Naive thymus-derived CD8-positive, alpha-beta T cell (primary cell): Measurements from ENCODE around the gene COL6A3. TPM values are rescaled to one million over a fixed set of nuclear protein-coding genes. Genes with fewer than 3 reads are reported as not detected.
A peak's percentile ranks its signal among the peaks of the same experiment; 100 is the strongest.

ENCODE experiments used
- ATAC-seq, 2 donors: fragments of 150-1000 bp; cut with Tn5 transposase in 1 of 2; sonication (Bioruptor Pico), chemical (Tn5 transposase) in 1 of 2; 1 replicate in 1 of 2; 2 replicates in 1 of 2; pipeline ENCODE4 v1.10.0; 2021; ENCODE audit warnings: mild to moderate bottlenecking in 2 of 2, moderate library complexity in 2 of 2
- POLR2A ChIA-PET: fragments of 350-600 bp; sonication (Branson Sonifier 250); formaldehyde crosslinking; loops from one replicate; lab custom pipeline; 2021; ENCODE audit warnings: antibody characterized with exemption; lab: Charles Lee
- DNase-seq, 10 donors: peaks; one replicate each; pipeline versions ENCODE4 v3.0.0 to v3.0.0-alpha.2; 2020 to 2022
- H3K27ac Mint-ChIP-seq, 10 donors: one replicate each; pipeline ENCODE4 v1.8.0; 2020 to 2022; ENCODE audit warnings: mild to moderate bottlenecking in 10 of 10, mixed read lengths in 10 of 10, moderate library complexity in 4 of 10, inconsistent platforms in 1 of 10
- H3K27me3 Mint-ChIP-seq, 5 donors: one replicate each; pipeline ENCODE4 v1.8.0; 2021 to 2022; ENCODE audit warnings: mixed read lengths in 5 of 5
- H3K36me3 Mint-ChIP-seq, 3 donors: one replicate each; pipeline ENCODE4 v1.8.0; 2020 to 2022; ENCODE audit warnings: mixed read lengths in 3 of 3, mild to moderate bottlenecking in 2 of 3, inconsistent platforms in 1 of 3
- H3K4me1 Mint-ChIP-seq, 4 donors: one replicate each; pipeline ENCODE4 v1.8.0; 2021 to 2022; ENCODE audit warnings: mixed read lengths in 4 of 4
- H3K4me3 Mint-ChIP-seq, 10 donors: one replicate each; pipeline ENCODE4 v1.8.0; 2020 to 2022; ENCODE audit warnings: mild to moderate bottlenecking in 10 of 10, mixed read lengths in 10 of 10, moderate library complexity in 6 of 10, inconsistent platforms in 1 of 10
- H3K9me3 Mint-ChIP-seq, 9 donors: one replicate each; pipeline ENCODE4 v1.8.0; 2020 to 2022; ENCODE audit warnings: mixed read lengths in 9 of 9, mild to moderate bottlenecking in 3 of 9, inconsistent platforms in 1 of 9, moderate library complexity in 1 of 9
- polyA plus RNA-seq, 3 donors: library from polyadenylated mRNA; unstranded; fragments of 300-500 nt; fragmentation: Illumina TruSeq; gene quantifications; one replicate each; pipeline ENCODE4 v1.2.3, GENCODE V29; 2021
- total RNA-seq, 8 experiments: library from RNA in 2 of 8; stranded (reverse) in 2 of 8; gene quantifications; one replicate each; pipeline ENCODE4 v1.2.3 and lab custom pipeline; 2021 to 2026

Gene COL6A3
- total and polyA plus RNA-seq, 5 experiments from 2014 or later = 0.95 to 4.1 (median 2.0) TPM

DNA sequence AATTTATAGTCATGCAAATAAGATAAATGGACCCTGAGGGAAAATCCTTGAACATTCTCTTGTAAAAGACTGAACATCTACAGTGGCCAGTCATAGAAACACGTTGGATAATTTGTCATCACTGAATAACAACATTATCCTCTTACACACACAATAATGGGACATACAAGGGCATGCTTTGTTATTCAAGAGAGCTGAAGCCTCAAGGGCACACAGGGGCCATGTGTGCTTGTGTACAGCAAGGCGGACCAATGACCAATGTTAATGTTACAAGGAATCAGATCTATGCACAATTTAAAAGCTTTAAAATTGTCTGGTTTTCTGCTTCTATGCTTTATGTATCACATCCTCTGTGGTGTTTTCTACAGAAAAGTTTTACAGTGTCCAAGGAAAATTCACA is 23.7 kb downstream of the COL6A3 start:
- no peaks in the 10 kb centered on the region for H3K9me3 Mint-ChIP-seq
- H3K4me1 Mint-ChIP-seq = peaks cover 0 to 3% (median 0%) of the 10 kb centered on the region in 4 donors
- ATAC-seq = no peak
- H3K27ac Mint-ChIP-seq = no peak overlapping the region
- peaks cover 7 to 11% (median 7%) of the 10 kb centered on the region in 3 donors for H3K36me3 Mint-ChIP-seq
- H3K4me3 Mint-ChIP-seq = no peak overlapping the region
- POLR2A ChIA-PET = no interaction called here
- no peak for DNase-seq
- no peaks in the 10 kb centered on the region for H3K27me3 Mint-ChIP-seq

DNA sequence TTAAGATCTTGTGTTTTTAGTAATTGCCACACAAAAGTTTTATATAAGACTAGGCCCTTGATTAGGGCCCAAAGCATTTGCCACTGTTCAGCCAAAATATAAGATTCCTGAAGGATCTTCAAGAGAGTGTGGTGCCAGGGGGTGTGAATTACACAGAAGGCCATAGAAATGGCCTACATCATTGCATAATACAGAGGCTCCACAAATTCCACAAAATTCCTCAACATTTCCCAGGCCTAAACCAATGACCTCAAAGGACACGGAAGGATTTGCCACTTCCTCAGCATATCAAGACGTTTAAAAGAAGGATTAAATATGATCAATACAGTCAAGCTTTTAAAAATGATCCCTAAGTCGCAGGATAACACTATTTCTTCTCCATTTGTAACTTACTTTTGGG is 24.1 kb downstream of the COL6A3 start:
- Mint-ChIP-seq H3K27me3 (no peaks in the 10 kb centered on the region), H3K4me1 (peaks cover 0 to 3% (median 0%) of the 10 kb centered on the region in 4 donors), H3K36me3 (peaks cover 4 to 11% (median 7%) of the 10 kb centered on the region in 3 donors), H3K27ac (no peak overlapping the region), H3K9me3 (no peaks in the 10 kb centered on the region), H3K4me3 (no peak overlapping the region)
- DNase-seq = no peak
- POLR2A ChIA-PET = no interaction called here
- ATAC-seq = no peak

DNA sequence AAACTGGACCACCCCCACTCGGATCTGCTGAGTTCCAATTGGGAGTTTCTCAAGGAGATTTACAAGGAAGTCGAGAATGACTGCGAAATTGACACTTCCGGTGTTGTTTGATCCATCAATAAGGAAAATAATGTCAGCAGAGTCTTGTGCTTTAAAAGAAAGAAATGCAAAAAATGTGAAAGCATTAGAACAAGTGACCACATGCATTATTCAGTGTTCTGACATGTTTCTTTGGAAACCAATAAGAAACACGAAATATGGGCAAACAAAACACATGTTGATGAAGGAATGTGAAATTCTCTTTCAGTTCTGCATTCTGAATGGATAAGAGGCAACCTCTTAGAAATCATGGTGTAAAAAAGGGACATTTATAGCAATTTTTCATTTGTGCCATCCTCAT is 25.9 kb downstream of the COL6A3 start:
- no peaks in the 10 kb centered on the region for H3K4me1 Mint-ChIP-seq
- no peaks in the 10 kb centered on the region for H3K9me3 Mint-ChIP-seq

DNA sequence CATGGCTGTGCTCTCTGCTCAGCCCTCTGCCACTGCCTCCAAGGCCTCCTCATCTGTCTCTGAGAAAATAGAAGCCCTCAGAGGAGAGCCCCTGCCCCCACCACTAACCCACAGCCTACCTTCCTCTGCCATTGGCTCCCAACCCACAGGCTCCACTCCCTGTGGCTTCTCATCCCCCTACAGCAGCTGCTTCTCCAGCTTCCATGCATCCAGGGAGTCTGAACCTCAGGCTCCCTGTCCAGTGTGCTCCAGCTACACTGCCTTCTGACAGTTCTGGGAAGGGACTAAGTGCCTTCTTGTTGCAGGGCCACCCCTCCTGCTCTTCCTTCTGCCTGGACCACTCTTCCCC is 29.3 kb downstream of the COL6A3 start:
- Mint-ChIP-seq H3K9me3 (no peaks in the 10 kb centered on the region), H3K27ac (peak overlapping the region in 1 of 10 donors; percentile 32), H3K36me3 (peaks cover 0 to 11% (median 7%) of the 10 kb centered on the region in 3 donors), H3K4me1 (no peaks in the 10 kb centered on the region), H3K27me3 (no peaks in the 10 kb centered on the region), H3K4me3 (no peak overlapping the region)
- POLR2A ChIA-PET = no interaction called here
- no peak for DNase-seq
- no peak for ATAC-seq

More for the DNA sequence above, 25.9 kb downstream of the COL6A3 start:
- H3K36me3 Mint-ChIP-seq = peaks cover 0 to 11% (median 7%) of the 10 kb centered on the region in 3 donors
- no peak overlapping the region for H3K4me3 Mint-ChIP-seq
- ATAC-seq (no peak), DNase-seq (no peak)
- no peak overlapping the region for H3K27ac Mint-ChIP-seq
- no peaks in the 10 kb centered on the region for H3K27me3 Mint-ChIP-seq
- POLR2A ChIA-PET = no interaction called here

DNA sequence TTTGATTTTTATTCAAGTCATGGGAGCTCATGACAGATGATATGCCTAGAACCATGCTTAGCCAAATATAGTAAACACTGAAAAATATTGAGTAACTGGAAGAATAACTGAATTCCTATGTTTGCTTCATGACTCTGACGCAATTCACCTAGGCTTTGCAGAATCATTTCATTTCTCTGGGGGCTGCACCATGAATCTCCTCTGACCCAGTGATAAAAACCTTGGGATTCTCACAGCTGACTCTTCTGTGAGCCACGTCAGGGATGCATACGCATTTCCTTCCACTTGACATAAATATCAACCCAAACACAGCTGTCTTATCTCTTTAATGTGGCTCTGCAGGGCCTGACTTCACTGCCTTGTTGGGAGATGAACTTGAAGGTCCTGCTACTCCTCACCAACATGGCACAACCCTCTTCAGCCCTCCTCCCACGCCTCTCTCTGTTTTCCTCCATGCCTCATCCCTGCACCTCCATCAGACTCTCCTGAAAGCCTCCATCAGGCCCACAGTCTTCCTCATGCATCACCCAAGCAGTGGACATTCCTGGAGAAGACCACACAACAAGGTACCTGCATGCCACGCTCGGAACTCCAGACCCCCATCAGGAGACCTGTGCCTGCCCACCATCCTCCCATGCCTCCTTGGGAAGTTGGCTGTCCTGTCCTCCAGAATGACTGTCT is 29.8 kb downstream of the COL6A3 start:
- ATAC-seq (no peak), DNase-seq (no peak)
- no peaks in the 10 kb centered on the region for H3K9me3 Mint-ChIP-seq
- no peaks in the 10 kb centered on the region for H3K4me1 Mint-ChIP-seq
- H3K36me3 Mint-ChIP-seq = peaks cover 0 to 14% (median 7%) of the 10 kb centered on the region in 3 donors
- H3K4me3 Mint-ChIP-seq = no peak overlapping the region
- H3K27ac Mint-ChIP-seq = peak overlapping the region in 1 of 10 donors; percentile 32
- POLR2A ChIA-PET = no interaction called here
- H3K27me3 Mint-ChIP-seq = no peaks in the 10 kb centered on the region

DNA sequence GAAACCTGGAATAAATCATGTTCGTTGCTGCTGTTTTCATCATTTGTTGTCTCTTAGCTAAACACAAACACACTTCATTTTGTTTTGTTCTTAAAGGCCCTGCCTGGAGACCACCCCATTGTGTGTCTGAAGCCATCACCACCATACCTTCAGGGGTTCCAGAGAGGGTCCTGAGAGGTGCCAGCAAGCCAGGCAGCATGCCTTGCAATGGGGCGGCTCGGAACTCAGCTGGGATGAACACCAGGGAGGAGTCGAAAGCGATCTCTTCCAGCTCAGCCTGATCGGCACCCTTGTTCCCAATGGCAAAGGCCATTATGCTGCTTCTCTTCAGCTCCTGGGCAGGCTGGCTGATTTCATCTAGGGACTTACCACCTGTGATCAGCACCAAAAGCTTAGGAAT is 33.2 kb downstream of the COL6A3 start:
- DNase-seq = no peak
- no peaks in the 10 kb centered on the region for H3K27me3 Mint-ChIP-seq
- H3K27ac Mint-ChIP-seq = no peak overlapping the region
- ATAC-seq = no peak
- peaks cover 0 to 9% (median 5%) of the 10 kb centered on the region in 3 donors for H3K36me3 Mint-ChIP-seq
- no peaks in the 10 kb centered on the region for H3K9me3 Mint-ChIP-seq
- POLR2A ChIA-PET = no interaction called here
- no peaks in the 10 kb centered on the region for H3K4me1 Mint-ChIP-seq
- H3K4me3 Mint-ChIP-seq = no peak overlapping the region

DNA sequence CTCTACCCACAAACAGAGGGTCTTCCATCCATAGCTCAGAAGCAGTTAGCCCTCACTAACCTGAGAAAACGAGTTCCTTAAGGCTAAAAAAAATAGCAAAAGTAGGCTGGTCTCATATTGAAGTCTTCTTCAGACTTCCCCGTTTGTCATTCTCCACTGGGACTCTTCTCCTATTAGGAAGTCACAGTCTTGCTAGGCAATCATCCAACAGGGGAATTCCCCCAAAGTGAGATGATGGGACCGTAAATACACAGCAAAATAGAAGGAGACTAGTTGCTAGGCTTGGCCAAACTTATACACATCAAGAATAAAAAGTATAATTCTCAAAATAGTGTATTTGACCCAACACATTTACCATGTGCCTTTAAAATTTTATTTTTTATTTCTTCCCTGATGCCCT is 34.3 kb downstream of the COL6A3 start:
- no peak for DNase-seq
- Mint-ChIP-seq H3K9me3 (no peaks in the 10 kb centered on the region), H3K27ac (no peak overlapping the region), H3K36me3 (peaks cover 0 to 12% (median 8%) of the 10 kb centered on the region in 3 donors), H3K27me3 (no peaks in the 10 kb centered on the region), H3K4me3 (no peak overlapping the region), H3K4me1 (no peaks in the 10 kb centered on the region)
- POLR2A ChIA-PET = no interaction called here
- no peak for ATAC-seq

DNA sequence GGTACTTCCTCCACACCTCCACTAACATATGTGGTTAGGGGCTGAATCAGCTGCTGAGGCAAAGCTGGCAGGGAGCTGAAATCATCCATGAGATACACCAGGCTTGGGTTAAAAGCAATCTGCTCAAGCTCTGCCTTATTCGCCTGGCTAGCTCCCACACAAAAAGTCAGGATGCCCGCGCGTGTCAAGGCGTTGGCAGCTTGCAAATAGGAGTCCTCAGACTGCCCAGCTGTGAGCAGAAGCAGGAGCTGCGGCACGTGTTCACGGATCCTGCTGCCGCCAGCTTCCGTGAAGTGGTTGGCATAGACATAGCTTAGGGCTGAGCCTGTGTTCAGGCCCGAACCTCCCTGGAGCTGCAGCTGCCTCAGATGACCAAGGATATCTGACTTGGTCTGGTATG is 35.3 kb downstream of the COL6A3 start:
- H3K27me3 Mint-ChIP-seq = no peaks in the 10 kb centered on the region
- H3K9me3 Mint-ChIP-seq = no peaks in the 10 kb centered on the region
- H3K4me3 Mint-ChIP-seq = no peak overlapping the region
- H3K27ac Mint-ChIP-seq = no peak overlapping the region
- no peak for DNase-seq
- peaks cover 0 to 14% (median 11%) of the 10 kb centered on the region in 3 donors for H3K36me3 Mint-ChIP-seq
- no peak for ATAC-seq
- POLR2A ChIA-PET = no interaction called here
- no peaks in the 10 kb centered on the region for H3K4me1 Mint-ChIP-seq

DNA sequence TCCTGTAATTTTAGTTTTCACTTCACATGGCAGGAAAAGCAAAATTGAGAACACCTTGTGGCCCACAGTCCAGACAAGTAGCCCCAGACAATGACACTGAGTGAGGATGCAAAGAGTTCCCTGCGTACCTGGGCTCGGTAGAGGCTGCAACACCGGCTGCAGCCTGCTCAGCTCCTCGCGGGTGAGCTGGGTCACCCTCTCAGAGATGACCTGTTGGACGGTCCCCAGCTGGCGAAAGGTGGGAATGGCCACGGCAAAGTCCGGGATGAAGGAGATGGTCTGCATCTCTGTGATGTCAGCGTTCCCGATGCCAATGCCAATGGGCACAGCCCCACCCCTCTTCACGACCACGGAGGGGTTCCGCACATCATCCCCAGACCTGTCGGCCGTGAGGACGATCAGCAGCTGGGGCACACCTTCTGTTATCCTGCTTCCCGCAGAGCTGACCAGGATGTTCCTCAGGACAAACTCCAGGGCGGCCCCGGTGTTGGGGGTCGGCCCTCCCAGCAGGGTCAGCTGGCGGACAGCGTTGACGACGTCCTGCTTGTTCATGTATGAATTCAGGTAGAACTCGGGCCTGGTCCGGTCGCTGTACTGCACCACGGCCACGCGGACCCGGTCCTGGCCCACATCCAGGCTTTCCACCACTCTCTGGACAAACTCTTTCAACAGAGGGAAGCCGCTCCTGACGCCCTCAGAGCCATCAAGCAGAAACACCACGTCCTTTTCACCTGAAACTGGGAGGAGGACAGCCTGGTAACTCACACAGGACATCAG is 39.5 kb downstream of the COL6A3 start:
- no peaks in the 10 kb centered on the region for H3K4me1 Mint-ChIP-seq
- peak overlapping the region in 2 of 10 donors; percentile 40 to 43 for H3K27ac Mint-ChIP-seq
- H3K4me3 Mint-ChIP-seq = no peak overlapping the region
- H3K27me3 Mint-ChIP-seq = no peaks in the 10 kb centered on the region
- POLR2A ChIA-PET = no interaction called here
- no peaks in the 10 kb centered on the region for H3K9me3 Mint-ChIP-seq
- no peak for DNase-seq
- ATAC-seq = no peak
- peaks cover 0 to 18% (median 17%) of the 10 kb centered on the region in 3 donors for H3K36me3 Mint-ChIP-seq

DNA sequence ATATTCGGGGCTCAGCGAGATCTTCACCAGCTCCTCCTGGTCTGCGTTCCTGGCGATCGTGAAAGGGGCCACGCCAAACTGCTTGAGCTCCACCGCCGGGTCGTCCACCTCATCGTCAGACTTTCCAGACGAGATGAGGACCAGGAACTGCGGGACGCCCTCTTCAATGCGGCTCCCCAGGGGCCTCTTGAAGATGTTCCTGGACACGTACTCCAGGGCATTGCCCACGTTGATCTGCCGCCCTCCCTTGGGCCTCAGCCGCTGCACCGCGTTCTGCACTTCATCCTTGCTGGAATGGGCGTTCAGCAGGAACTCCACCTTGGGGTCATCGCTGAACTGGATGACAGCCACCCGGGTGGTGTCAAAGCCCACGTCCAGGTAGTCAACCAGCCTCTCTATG is 42.1 kb downstream of the COL6A3 start:
- Mint-ChIP-seq H3K4me3 (no peak overlapping the region), H3K27ac (no peak overlapping the region), H3K9me3 (no peaks in the 10 kb centered on the region), H3K4me1 (no peaks in the 10 kb centered on the region), H3K27me3 (no peaks in the 10 kb centered on the region), H3K36me3 (peaks cover 2 to 26% (median 15%) of the 10 kb centered on the region in 3 donors)
- POLR2A ChIA-PET = no interaction called here
- DNase-seq (no peak), ATAC-seq (no peak)

DNA sequence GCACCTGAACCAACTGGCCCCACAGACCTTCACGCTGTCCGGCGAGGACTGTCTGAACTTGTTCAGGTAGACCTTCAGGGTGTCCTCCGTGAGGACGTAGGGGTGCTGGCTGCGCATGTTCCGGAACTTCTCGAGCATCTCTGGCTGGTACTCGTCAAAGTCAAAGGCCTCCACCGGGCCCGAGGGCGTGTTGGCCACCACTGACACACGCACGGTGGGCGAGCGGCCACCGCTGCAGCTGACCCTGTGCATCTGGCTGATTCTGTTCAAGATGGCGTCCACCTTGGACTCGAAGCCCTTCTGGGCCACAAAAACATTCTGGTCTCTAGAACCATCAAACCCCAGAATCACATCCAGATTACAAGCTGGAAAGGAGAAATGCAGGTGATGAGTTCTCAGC is 48.3 kb downstream of the COL6A3 start:
- ATAC-seq = no peak
- Mint-ChIP-seq H3K27me3 (no peaks in the 10 kb centered on the region), H3K27ac (peak overlapping the region in 1 of 10 donors; percentile 47), H3K4me3 (no peak overlapping the region), H3K36me3 (peaks cover 12 to 62% (median 24%) of the 10 kb centered on the region in 3 donors), H3K4me1 (no peaks in the 10 kb centered on the region), H3K9me3 (no peaks in the 10 kb centered on the region)
- POLR2A ChIA-PET = no interaction called here
- DNase-seq = no peak

DNA sequence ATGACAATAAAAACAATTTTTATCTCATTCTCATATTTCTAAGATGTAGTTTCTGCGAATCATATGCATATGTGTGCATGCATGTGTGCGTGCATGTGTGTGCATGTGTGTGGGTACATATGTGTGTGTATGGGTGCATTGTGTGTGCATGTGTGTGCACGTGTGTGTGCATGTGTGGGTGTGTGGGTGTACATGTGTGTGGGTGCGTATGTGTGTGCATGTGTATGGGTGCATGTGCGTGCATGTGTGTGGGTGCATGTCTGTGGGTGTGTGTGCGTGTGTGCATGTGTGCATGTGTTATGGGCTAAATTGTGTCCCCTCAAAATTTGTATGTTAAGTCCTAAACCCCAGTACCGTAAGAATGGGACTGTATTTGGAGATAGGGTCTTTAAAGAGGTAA is 49.3 kb downstream of the COL6A3 start:
- Mint-ChIP-seq H3K9me3 (no peaks in the 10 kb centered on the region), H3K36me3 (peaks cover 12 to 66% (median 24%) of the 10 kb centered on the region in 3 donors), H3K27ac (no peak overlapping the region), H3K27me3 (no peaks in the 10 kb centered on the region), H3K4me3 (no peak overlapping the region), H3K4me1 (no peaks in the 10 kb centered on the region)
- ATAC-seq (no peak), DNase-seq (no peak)
- POLR2A ChIA-PET = no interaction called here

DNA sequence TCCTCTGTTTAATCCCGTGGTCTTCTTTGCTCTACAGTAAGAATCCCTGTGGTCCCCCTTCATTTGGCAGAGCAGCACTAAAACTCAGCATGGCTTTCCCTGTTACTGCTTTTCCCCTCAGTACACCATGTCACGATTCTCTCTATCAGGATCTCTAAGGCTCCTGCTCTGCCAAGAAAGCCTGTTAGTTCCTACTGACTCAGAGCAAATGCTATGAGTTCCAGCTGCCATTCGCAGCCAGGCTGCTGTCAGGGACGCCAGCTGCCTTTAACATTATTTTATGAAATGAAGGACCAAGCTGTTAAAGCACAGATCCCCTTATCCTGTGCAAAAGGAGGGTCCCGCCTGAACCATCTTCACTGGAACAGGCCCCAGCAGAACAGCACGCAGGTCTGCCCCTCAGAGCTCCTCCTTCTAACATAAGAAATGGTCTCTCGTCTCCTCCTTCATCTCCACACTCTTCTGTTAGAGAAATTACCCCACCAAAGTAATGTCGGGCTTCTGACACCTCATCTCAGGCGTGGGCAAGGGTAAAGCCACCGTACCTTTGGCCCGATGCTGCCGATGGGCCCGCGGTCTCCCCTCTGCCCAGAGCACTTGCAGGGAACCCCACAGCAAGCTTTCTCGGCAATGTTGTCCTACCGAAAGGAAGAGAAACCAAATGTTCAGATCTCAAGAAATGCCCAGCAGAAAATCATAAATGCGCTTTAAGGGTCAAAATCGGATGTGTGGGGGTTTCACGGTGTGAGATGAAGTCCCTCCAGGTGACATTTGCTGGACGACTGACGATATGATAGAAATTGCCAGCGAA is 52.6 kb downstream of the COL6A3 start:
- DNase-seq (no peak), ATAC-seq (no peak)
- Mint-ChIP-seq H3K27me3 (no peaks in the 10 kb centered on the region), H3K9me3 (no peaks in the 10 kb centered on the region), H3K27ac (no peak overlapping the region), H3K36me3 (peaks cover 6 to 67% (median 21%) of the 10 kb centered on the region in 3 donors), H3K4me3 (no peak overlapping the region), H3K4me1 (no peaks in the 10 kb centered on the region)
- POLR2A ChIA-PET = no interaction called here
